GM23248 (cell line): ENCODE data around the gene KCNMA1.

Experiments
- EZH2 ChIP-seq: fragments of 200-600 bp; sonication (generic); IDR thresholded peaks from 2 replicates; pipeline ENCODE4 v1.6.1; 2018; ENCODE audit warnings: antibody characterized with exemption, mild to moderate bottlenecking; ENCODE audit not compliant: insufficient read depth, poor library complexity, severe bottlenecking
- EZH2phosphoT487 ChIP-seq: fragments of 200-600 bp; sonication (generic); IDR thresholded peaks from 2 replicates; pipeline ENCODE4 v1.6.1; 2018; ENCODE audit warnings: antibody characterized with exemption, moderate library complexity, mild to moderate bottlenecking, low read depth; ENCODE audit not compliant: insufficient read depth

GRCh38 chr10:77405771-77406241 is 231.8 kb downstream of the KCNMA1 start:
- TF ChIP-seq EZH2 (no peak), EZH2phosphoT487 (no peak)
